H1 (cell line): ENCODE data around the gene EXOSC6.
"Not testable (repeated sequence)": the region's sequence is repeated elsewhere in the genome, so short reads cannot be mapped to it uniquely, and the experiment has no call there.

ENCODE experiments used
- CHD2 ChIP-seq: IDR thresholded peaks from 2 replicates; pipeline ENCODE4 v1.6.1; 2012; ENCODE audit warnings: low read length, improper control_type of control experiment
- TF ChIP-seq, protein P1 (sequence below), 3 experiments: IDR thresholded peaks; 1 replicate in 2 of 3; 2 replicates in 1 of 3; pipeline versions ENCODE4 v1.5.1 to v1.6.1; 2011; ENCODE audit warnings: low read length in 3 of 3, mild to moderate bottlenecking in 3 of 3, inconsistent platforms in 2 of 3, low read depth in 1 of 3, moderate library complexity in 1 of 3; ENCODE audit not compliant: insufficient read depth in 1 of 3; ENCODE audit errors: control extremely low read depth in 1 of 3

DNA sequence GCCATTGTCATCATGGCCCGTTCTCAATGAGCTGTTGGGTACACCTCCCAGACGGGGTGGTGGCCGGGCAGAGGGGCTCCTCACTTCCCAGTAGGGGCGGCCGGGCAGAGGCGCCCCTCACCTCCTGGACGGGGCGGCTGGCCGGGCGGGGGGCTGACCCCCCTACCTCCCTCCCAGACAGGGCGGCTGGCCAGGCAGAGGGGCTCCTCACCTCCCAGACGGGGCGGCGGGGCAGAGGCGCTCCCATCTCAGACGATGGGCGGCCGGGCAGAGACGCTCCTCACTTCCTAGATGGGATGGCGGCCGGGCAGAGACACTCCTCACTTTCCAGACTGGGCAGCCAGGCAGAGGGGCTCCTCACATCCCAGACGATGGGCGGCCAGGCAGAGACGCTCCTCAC is 27.1 kb downstream of the EXOSC6 start:
- TF ChIP-seq, protein P1, sequence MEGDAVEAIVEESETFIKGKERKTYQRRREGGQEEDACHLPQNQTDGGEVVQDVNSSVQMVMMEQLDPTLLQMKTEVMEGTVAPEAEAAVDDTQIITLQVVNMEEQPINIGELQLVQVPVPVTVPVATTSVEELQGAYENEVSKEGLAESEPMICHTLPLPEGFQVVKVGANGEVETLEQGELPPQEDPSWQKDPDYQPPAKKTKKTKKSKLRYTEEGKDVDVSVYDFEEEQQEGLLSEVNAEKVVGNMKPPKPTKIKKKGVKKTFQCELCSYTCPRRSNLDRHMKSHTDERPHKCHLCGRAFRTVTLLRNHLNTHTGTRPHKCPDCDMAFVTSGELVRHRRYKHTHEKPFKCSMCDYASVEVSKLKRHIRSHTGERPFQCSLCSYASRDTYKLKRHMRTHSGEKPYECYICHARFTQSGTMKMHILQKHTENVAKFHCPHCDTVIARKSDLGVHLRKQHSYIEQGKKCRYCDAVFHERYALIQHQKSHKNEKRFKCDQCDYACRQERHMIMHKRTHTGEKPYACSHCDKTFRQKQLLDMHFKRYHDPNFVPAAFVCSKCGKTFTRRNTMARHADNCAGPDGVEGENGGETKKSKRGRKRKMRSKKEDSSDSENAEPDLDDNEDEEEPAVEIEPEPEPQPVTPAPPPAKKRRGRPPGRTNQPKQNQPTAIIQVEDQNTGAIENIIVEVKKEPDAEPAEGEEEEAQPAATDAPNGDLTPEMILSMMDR (IDR thresholded peaks at IDR 0.05; ENCODE audit: control extremely low read depth in 1 of 3, insufficient read depth in 1 of 3, low read depth in 1 of 3, low read length in 3 of 3), result not testable (repeated sequence)
- not testable (repeated sequence) for TF ChIP-seq CHD2
